Activated T-helper 1 cell treated with anti-CD3 and anti-CD28 coated beads, Interleukin-12 subunit alpha, Interleukin-12 subunit beta, Interleukin-2, Interleukin-4 antibody, amounts not matched to agents 30 ng/mL and 10 ng/mL and 1 ng/mL, durations not matched to agents 14 hours and 24 hours and 36 hours (primary cell): ENCODE measurements around the gene NPR1. TPM values are rescaled to one million over a fixed set of nuclear protein-coding genes. Genes with fewer than 3 reads are reported as not detected.
"Not testable (repeated sequence)": the region's sequence is repeated elsewhere in the genome, so short reads cannot be mapped to it uniquely, and the experiment has no call there.

Experiments
- DNase-seq: peaks from one replicate; pipeline ENCODE4 v3.0.0; 2021; ENCODE audit warnings: low spot score
- H3K27ac Mint-ChIP-seq: one replicate; pipeline ENCODE4 v1.8.0; 2021; ENCODE audit warnings: mild to moderate bottlenecking, mixed read lengths
- H3K27me3 Mint-ChIP-seq: one replicate; pipeline ENCODE4 v1.8.0; 2022; ENCODE audit warnings: mild to moderate bottlenecking, moderate library complexity, mixed read lengths; ENCODE audit not compliant: insufficient read depth
- H3K36me3 Mint-ChIP-seq: one replicate; pipeline ENCODE4 v1.8.0; 2021; ENCODE audit warnings: low read depth, mixed read lengths
- H3K4me1 Mint-ChIP-seq: one replicate; pipeline ENCODE4 v1.8.0; 2021; ENCODE audit warnings: low read depth, mixed read lengths
- H3K4me3 Mint-ChIP-seq: one replicate; pipeline ENCODE4 v1.8.0; 2021; ENCODE audit warnings: mild to moderate bottlenecking, moderate library complexity, mixed read lengths
- H3K9me3 Mint-ChIP-seq: one replicate; pipeline ENCODE4 v1.8.0; 2021; ENCODE audit warnings: mixed read lengths
- intact Hi-C: fragments of 100-400 bp; cut with micrococcal nuclease; formaldehyde crosslinking; loops from one replicate; pipeline ENCODE4 v1.15.1; 2024
- total RNA-seq: library from RNA; stranded (reverse); gene quantifications from 2 replicates; pipeline ENCODE4 v1.2.3, GENCODE V29; 2022

Gene NPR1
- total RNA-seq, 1 donor from 2014 or later, result 0.05 TPM

GRCh38 chr1:153671628-153672353, 6.7 kb upstream of the NPR1 start:
- DNase-seq, result peak; percentile 34
- H3K4me3 Mint-ChIP-seq, H3K27me3 Mint-ChIP-seq, H3K9me3 Mint-ChIP-seq: not testable (repeated sequence)
- Mint-ChIP-seq H3K27ac (peak overlapping the region; percentile 56), H3K4me1 (peaks cover 29% of the 10 kb centered on the region), H3K36me3 (peaks cover 27% of the 10 kb centered on the region)
- intact Hi-C loops, result loop anchor here (1.0 to 10.0 kb wide), 16 partner anchors 8 to 1653 kb away; partner anchors contain the start of genes CHTOP, CRTC2, JTB and RAB13

GRCh38 chr1:153673511-153673910, 5.0 kb upstream of the NPR1 start:
- no peak overlapping the region for H3K27ac Mint-ChIP-seq
- peak overlapping the region; percentile 60 for H3K4me3 Mint-ChIP-seq
- peaks cover 32% of the 10 kb centered on the region for H3K4me1 Mint-ChIP-seq
- H3K9me3 Mint-ChIP-seq, result no peaks in the 10 kb centered on the region
- intact Hi-C loops, result loop anchor here (10.0 kb wide), 1 partner anchor 1651 kb away; the partner anchor contains the start of gene RUSC1
- peaks cover 12% of the 10 kb centered on the region for H3K36me3 Mint-ChIP-seq
- no peak for DNase-seq
- H3K27me3 Mint-ChIP-seq, result peaks cover 12% of the 10 kb centered on the region

GRCh38 chr1:153677718-153678518, 570 bp upstream of the NPR1 start:
- Mint-ChIP-seq H3K27me3 (peaks cover 44% of the 10 kb centered on the region), H3K9me3 (no peaks in the 10 kb centered on the region), H3K4me3 (peak overlapping the region; percentile 73), H3K36me3 (no peaks in the 10 kb centered on the region), H3K27ac (no peak overlapping the region), H3K4me1 (peaks cover 23% of the 10 kb centered on the region)
- DNase-seq, result peak; percentile 30
- intact Hi-C loops, result loop anchor here (1.0 to 10.0 kb wide), 3 partner anchors 71 to 1647 kb away; partner anchors contain the start of genes RAB13 and RUSC1

GRCh38 chr1:153679337-153680119, 1.0 kb downstream of the NPR1 start:
- DNase-seq, result no peak
- H3K9me3 Mint-ChIP-seq, result no peaks in the 10 kb centered on the region
- H3K4me1 Mint-ChIP-seq, result peaks cover 23% of the 10 kb centered on the region
- H3K36me3 Mint-ChIP-seq, result no peaks in the 10 kb centered on the region
- peak overlapping the region; percentile 60 for H3K4me3 Mint-ChIP-seq
- intact Hi-C loops, result loop anchor here (1.0 to 10.0 kb wide), 3 partner anchors 8 to 1645 kb away; partner anchors contain the start of genes RAB13 and RUSC1
- H3K27me3 Mint-ChIP-seq, result peaks cover 51% of the 10 kb centered on the region
- no peak overlapping the region for H3K27ac Mint-ChIP-seq

- DNase-seq, result no peak
- Mint-ChIP-seq H3K9me3 (no peaks in the 10 kb centered on the region), H3K4me1 (peaks cover 23% of the 10 kb centered on the region), H3K27me3 (peaks cover 51% of the 10 kb centered on the region), H3K27ac (no peak overlapping the region), H3K4me3 (peak overlapping the region; percentile 61), H3K36me3 (no peaks in the 10 kb centered on the region)
- intact Hi-C loops, result no loop called here
Observed at GRCh38 chr1:153680120-153680403, 1.6 kb downstream of the NPR1 start.

- intact Hi-C loops, result no loop called here
- peaks cover 56% of the 10 kb centered on the region for H3K27me3 Mint-ChIP-seq
- DNase-seq, result no peak
- H3K4me1 Mint-ChIP-seq, result peaks cover 19% of the 10 kb centered on the region
- H3K4me3 Mint-ChIP-seq, result no peak overlapping the region
- H3K9me3 Mint-ChIP-seq, result no peaks in the 10 kb centered on the region
- H3K27ac Mint-ChIP-seq, result no peak overlapping the region
- H3K36me3 Mint-ChIP-seq, result no peaks in the 10 kb centered on the region
Observed at GRCh38 chr1:153682730-153683129, 4.2 kb downstream of the NPR1 start.

GRCh38 chr1:153683854-153684253, 5.4 kb downstream of the NPR1 start:
- no peak for DNase-seq
- no peaks in the 10 kb centered on the region for H3K36me3 Mint-ChIP-seq
- H3K27ac Mint-ChIP-seq, result no peak overlapping the region
- no peak overlapping the region for H3K4me3 Mint-ChIP-seq
- intact Hi-C loops, result no loop called here
- H3K27me3 Mint-ChIP-seq, result peaks cover 46% of the 10 kb centered on the region
- peaks cover 9% of the 10 kb centered on the region for H3K4me1 Mint-ChIP-seq
- H3K9me3 Mint-ChIP-seq, result no peaks in the 10 kb centered on the region

GRCh38 chr1:153684892-153685291, 6.4 kb downstream of the NPR1 start:
- intact Hi-C loops, result no loop called here
- no peak for DNase-seq
- no peak overlapping the region for H3K27ac Mint-ChIP-seq
- H3K36me3 Mint-ChIP-seq, result no peaks in the 10 kb centered on the region
- H3K27me3 Mint-ChIP-seq, result peaks cover 44% of the 10 kb centered on the region
- peaks cover 5% of the 10 kb centered on the region for H3K4me1 Mint-ChIP-seq
- H3K9me3 Mint-ChIP-seq, result no peaks in the 10 kb centered on the region
- H3K4me3 Mint-ChIP-seq, result no peak overlapping the region

GRCh38 chr1:153685544-153686340, 7.3 kb downstream of the NPR1 start:
- Mint-ChIP-seq H3K27me3 (peaks cover 35% of the 10 kb centered on the region), H3K36me3 (no peaks in the 10 kb centered on the region), H3K4me3 (no peak overlapping the region), H3K9me3 (no peaks in the 10 kb centered on the region), H3K4me1 (no peaks in the 10 kb centered on the region), H3K27ac (no peak overlapping the region)
- intact Hi-C loops, result no loop called here
- DNase-seq, result no peak

GRCh38 chr1:153687346-153688125, 9.0 kb downstream of the NPR1 start:
- Mint-ChIP-seq H3K9me3 (no peaks in the 10 kb centered on the region), H3K36me3 (no peaks in the 10 kb centered on the region), H3K4me3 (no peak overlapping the region), H3K27me3 (peaks cover 20% of the 10 kb centered on the region), H3K27ac (no peak overlapping the region), H3K4me1 (peaks cover 5% of the 10 kb centered on the region)
- intact Hi-C loops, result no loop called here
- DNase-seq, result no peak

- Mint-ChIP-seq H3K4me1 (peaks cover 5% of the 10 kb centered on the region), H3K36me3 (no peaks in the 10 kb centered on the region), H3K27ac (no peak overlapping the region), H3K27me3 (peaks cover 20% of the 10 kb centered on the region), H3K4me3 (no peak overlapping the region), H3K9me3 (no peaks in the 10 kb centered on the region)
- intact Hi-C loops, result no loop called here
- DNase-seq, result no peak
Observed at GRCh38 chr1:153688276-153688675, 9.8 kb downstream of the NPR1 start.
